ENCODE results near the gene ABCC3.

The ABCC3 gene

DNA sequence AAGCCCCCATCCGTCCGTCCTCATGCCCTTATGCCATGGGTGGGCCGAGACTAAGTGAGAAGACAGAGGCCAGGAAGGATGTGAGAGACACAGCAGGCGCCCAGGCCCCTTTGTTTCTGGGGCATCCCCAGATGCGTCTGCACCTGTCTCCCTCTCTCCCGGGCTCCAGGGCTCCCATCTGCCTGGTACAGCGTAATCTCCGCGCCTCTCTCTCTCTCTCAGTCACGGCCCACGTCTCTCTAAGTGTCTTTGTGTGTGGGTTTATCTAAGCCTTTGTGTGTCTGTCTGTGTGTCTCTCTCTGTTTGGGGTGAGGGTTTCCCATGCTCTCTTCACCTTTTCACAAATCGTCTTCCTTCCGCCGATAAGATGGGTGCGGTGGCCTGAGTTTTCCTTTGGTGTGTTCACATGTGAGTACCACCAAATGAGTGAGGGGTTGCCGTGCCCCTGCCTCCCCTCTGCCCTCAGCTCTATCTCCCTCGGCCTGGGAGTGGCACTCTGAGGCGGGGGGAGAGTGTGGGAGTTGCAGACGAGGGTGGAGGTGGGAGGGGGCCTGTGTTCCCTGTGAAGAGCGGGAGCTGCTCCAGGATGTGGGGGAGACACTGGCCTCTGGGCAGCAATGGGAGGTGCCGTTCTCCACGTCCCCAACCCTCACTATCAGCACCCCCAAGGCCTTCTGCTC, 25.8 kb upstream of the ABCC3 start:
- peak in 1 of 2 experiments; percentile 33 for DNase-seq

DNA sequence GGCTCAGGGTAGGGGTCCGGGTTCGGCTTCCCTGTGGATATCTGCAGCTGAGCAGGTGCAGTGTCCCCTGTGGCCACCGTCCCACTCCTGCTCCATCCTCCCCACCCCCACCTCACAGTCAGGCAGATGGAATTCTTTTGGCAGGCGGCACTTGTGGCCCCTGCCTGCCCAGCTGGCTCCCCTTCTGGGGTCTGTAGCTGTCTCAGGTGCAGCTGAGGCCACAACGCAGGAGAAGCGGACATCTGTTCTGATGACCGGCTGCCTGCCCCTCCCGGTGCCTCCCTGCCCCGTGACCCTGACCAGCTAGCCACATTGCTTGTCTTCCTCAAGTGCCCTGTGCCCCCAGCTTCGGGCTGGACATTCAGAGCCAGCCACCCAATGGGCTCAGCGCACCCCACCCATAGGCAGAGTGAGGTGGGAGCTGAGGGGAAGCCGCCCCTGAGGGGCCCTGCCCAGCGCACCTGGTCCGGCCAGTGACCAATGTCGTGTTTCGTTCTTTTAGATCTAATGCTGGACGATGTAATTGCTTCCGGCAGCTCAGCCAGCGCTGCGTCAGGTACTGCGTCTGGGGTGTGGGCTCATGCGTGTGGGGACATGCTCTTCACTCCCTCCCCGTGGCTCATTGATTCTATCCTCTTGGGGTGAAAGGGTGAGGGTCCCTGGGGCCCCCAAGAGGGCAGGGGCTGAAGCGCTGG, 25.2 kb upstream of the ABCC3 start:
- no peak for DNase-seq

DNA sequence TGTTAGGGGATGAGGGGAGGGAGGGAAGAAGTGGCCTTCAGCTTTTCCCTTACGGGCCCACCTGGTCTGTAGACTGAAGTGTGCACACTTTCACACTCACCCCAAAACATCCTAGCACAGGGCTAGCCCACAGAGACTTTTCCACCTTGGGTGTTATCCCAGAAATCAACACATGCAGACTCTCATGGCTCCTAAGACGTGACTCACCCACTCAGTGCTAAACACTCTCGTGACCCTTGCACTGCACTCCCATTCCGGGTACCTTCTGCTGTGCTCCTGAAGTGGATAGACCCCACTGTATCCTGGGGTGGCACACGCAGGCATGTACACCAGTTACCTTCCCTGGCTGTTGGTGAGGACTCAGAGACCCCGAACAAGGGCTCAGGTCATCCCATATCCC, 23.0 kb upstream of the ABCC3 start:
- DNase-seq, result no peak

DNA sequence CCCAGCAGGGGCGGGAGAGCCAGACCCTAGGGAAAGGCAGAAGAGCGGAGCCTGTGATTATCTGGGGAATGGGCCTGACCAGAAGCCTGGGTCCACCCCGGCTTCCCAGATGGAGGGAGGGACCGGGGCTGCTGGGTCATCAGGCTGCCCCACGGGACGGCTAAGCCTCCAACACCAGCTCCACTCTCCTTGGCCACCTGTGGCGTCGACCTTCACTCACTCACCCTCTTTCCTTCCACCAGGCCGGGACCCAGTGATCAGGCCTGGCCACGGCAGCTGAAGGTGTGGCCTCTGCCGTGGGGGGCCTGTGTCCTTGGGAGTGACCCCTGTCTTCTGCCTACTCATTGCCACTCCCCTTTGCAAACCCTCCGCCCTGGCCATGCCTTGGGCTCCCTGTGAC, 22.4 kb upstream of the ABCC3 start:
- no peak for DNase-seq

DNA sequence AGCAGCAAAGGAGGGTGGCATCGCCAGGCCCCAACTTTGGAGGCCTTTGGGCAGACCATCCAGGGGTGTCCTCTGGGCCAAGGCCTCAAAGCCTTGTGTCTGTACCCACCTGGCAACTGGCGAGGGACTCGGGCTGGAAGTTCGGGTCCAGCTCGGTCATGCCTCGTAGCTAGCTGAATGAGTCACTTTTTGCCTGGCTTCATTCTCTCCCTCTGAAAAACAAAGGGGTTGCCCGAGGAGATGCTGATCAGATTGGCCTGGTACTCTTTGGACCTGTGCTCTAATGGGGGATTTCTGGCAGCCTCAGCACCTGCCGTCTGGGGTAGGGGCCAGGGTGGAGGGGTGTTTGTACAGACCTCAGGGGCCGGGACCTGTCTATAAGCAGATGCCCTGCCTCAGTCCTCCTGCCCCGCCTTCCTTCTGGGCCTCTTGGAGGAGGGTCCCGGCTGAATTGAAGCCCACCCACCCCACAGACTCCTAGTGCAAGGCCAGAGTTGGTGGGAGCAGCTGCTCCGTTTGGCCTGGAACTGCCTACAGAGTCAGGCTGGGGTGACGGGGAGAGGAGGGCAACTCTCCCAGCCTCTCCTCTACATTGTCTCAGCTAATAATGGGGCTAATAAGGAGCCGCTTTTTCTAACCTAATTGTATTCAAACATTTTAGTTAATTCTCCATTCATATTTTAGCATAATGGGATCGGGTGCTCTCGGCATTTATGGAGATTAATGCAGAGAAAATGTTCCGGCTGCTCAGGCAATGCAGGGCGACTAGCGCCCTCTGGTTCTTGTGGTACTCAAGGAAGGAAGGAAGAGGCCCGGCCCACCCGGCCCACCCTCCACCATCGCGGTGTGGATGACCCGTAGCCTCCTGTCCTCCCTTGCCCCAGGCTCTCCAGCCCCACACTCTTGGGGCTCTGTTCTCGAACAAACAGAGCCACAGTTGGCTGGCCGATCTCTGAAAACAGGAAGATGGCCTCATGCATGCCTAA, 21.4 kb upstream of the ABCC3 start:
- no peak for DNase-seq

DNA sequence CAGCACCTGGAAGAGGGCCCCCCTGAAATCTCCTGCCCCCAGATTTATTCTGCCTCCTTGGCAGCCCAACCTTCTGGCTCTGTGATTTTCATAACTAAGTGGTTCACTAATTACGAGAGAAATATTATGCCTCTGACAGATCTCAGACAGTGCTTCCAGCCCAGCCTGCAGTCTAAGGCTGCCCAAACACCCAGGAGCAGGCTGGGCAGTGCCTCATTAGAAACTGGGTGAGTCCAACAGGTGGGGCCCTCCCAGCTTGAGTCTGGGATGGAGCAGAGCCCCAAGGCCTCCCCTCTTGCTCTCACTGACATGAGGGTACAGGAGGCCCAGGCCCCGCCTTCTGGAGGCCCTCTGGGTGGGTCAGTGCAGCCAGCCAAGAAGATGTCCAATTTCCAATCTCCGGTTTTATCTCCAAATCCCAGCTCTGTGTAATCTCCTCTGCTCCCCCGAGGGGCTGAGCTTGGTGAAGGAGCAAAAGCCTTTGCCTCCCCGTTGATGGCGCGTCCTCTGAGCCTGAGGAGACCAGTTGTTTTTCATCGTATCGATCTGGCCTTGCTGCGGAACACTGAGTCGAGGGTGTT, 20.1 kb upstream of the ABCC3 start:
- no peak for DNase-seq

DNA sequence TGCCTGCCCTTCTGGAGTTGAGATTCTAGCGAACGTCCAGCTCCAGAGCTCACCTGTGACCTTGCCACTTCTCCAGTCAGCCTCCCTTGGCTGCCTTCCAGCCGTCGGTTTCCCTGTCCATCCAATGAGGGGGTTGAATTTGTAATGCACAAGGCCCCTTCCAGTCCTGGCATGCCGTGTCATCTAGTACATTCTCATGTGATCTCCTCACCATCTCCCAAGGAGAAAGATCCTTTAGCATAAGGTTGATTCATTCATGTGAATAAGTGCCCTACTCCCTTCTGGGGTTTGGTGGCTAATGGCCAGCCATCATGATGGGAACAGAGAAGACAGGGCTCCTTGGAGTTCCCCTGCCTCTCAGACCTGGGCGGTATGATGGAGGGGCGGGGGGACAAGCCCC, 18.9 kb upstream of the ABCC3 start:
- DNase-seq, result no peak

DNA sequence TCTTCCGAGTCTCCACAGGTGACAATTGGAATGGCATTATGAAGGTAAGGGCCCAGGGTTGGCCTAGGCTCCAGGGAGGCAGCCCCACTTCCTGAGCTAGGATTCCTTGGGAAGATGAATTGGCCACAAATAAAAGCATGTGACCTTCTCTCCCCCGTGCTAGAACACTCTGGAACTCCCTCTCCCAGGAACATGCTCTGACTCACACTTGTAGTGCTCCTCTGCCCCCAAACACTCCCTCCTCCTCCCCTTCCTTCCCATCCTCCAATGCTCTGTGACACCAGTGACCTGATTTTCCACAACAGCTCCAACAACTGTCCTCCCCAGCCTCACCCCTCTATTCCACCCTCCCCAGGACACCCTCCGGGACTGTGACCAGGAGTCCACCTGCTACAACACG, 16.4 kb upstream of the ABCC3 start:
- DNase-seq, result no peak

DNA sequence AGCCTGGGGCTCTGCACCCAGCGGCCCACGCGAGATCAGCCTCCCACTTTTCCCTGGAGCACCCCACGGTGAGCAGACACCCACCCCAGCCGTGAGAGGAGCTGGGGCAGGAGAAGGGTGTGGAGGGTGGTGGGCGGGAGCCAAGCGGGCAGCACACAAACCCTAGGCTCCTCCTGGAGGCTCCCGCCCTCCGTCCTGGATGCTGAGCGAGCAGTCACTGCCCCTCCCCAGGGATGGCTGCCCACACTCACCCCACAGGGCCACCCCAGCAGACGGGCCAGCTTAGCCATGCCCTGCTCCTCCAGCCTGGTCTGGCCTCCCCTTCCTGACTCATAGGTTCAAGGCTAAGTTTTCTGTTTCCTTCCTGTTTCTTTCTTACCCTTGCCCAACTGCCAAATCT, 15.7 kb upstream of the ABCC3 start:
- no peak for DNase-seq

DNA sequence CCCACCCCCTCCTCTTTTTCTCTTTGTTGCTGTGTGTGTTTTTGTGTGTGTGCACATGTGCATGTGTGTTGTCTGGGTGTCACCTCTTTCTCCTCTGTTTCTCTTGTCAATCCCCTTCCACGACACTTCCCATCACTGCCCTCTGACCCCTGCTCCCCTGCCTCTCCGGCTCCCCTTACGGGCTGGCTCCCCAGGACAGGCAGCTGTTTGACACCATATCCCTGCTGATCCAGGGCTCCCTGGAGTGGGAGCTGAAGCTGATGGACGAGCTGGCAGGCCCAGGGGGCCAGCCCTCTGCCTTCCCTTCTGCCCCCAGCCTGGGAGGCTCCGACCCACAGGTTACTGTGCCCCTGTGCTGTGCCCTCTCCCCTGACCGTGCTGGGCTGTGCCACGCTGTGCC, 15.2 kb upstream of the ABCC3 start:
- DNase-seq, result no peak

DNA sequence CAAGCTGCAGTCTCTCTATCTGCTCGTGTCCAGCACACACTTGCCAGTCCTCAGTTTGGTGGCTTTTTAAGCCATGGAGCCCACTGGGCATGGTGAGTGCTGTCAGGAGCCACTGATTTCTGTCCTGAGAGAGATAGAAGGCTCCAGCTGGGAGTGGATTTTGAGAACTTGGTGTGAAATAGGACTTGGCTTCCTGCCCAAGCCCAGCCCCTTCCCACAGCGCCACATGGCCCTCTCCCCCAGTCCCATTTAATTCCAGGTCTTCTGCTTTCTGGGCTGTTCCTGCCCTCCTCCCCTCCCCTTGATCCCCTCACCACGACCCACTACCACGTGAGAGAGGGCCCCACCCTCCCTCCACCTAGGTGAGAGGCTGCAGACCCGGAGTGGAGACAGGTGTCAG, 14.4 kb upstream of the ABCC3 start:
- DNase-seq, result no peak

DNA sequence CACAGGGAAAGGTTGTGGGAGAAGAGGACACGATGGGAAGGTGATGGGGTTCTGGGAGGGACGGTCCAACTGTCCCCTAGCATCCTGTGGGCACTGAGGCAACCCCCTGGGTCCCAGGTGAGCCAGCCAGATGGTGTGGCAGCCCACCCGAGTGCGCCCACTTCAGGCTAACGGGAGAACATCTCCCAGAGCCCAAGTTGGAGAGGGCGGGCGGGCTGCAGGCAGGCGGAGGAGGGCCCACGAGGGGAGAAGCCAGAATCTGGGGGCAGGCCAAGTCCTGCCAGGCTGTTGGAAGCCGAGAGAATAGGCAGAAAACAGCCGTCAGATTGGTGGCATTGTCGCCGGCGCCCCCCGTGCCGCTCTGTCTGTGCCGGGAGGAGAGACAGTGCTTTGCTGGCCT, 13.8 kb upstream of the ABCC3 start:
- no peak for DNase-seq

DNA sequence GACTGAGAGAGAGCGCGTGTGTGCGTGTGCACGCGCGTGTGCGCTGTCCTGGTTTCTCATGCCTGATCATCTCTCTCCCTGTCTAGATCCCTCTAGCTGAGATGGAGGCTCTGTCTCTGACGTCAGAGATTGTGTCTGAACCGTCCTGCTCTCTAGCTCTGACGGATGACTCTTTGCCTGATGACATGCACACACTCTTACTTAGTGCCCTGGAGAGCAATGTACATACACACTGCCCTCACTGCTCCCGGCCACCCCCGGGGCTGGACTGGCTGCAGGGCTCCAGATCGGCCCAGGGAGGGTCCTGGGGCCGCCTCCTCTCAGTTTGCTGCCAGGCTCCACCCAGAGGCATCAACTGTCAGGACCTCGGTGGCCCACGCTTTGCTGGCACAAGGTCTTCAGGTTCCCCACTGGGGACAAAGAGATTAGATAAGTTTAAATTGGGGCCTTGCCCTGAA, 13.1 kb upstream of the ABCC3 start:
- no peak for DNase-seq

DNA sequence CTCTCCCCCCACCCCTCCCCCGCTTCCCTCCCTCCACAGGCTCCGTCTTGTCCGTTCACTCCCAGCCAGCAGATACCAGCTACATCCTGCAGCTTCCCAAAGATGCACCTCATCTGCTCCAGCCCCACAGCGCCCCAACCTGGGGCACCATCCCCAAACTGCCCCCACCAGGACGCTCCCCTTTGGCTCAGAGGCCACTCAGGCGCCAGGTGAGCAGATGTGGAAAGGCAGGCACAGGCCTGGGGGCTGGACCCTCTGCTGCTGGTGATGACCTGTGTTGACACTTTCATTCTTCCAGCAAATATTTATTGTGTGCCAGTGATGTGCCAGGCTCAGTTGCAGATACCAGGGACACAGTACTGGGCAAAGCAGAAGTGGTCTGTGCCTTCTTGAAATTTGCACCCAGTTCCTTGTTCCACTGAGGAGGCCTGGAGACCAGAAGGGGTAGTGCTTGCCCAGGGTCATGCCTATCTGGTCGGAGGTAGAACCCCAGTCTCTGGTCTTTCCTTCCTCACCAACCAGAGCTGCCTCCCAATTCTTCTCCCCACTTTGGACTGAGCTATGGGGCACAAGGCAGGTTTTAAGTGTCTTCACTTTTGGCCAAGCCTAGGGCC, 10.3 kb upstream of the ABCC3 start:
- no peak for DNase-seq

DNA sequence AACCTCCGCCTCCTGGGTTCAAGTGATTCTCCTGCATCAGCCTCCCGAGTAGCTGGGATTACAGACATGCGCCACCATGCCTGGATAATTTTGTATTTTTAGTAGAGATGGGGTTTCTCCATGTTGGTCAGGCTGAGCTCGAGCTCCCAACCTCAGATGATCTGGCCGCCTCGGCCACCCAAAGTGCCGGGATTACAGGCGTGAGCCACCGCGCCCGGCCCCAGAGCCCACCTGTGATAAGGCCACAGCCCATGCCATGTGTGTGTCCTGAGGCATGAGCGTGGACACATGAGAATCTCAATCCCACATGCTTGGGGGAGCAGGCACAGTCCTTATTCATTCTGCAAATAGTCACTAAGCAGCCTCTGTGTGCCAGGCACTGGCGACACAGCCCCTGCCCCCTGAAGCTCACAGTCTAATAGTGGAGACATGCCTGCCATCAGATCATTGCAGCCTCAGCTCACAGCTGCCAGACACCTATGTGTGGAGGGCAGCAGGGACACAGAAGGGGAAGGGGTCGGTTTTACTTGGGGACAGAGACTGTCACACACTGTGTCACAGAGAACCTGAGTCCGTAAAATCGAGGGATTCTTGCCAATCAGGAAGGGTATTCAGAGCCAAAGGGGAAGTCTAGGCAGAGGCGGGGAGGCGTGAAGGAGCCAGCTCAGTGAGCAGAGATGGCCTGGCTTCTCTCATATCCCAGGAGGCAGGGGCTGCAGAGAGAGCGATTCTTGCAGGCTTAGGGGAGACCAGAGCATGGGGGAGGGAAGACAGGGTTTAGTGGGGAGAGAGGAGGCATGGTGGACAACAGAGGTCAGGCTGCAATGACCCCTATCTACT, 9.4 kb upstream of the ABCC3 start:
- DNase-seq, result no peak

DNA sequence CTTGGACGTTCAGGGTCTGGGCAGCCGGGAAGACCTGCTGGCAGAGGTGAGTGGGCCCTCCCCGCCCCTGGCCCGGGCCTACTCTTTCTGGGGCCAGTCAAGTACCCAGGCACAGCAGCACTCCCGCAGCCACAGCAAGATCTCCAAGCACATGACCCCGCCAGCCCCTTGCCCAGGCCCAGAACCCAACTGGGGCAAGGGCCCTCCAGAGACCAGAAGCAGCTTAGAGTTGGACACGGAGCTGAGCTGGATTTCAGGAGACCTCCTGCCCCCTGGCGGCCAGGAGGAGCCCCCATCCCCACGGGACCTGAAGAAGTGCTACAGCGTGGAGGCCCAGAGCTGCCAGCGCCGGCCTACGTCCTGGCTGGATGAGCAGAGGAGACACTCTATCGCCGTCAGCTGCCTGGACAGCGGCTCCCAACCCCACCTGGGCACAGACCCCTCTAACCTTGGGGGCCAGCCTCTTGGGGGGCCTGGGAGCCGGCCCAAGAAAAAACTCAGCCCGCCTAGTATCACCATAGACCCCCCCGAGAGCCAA, 8.6 kb upstream of the ABCC3 start:
- peak; percentile 41 to 58 for DNase-seq

DNA sequence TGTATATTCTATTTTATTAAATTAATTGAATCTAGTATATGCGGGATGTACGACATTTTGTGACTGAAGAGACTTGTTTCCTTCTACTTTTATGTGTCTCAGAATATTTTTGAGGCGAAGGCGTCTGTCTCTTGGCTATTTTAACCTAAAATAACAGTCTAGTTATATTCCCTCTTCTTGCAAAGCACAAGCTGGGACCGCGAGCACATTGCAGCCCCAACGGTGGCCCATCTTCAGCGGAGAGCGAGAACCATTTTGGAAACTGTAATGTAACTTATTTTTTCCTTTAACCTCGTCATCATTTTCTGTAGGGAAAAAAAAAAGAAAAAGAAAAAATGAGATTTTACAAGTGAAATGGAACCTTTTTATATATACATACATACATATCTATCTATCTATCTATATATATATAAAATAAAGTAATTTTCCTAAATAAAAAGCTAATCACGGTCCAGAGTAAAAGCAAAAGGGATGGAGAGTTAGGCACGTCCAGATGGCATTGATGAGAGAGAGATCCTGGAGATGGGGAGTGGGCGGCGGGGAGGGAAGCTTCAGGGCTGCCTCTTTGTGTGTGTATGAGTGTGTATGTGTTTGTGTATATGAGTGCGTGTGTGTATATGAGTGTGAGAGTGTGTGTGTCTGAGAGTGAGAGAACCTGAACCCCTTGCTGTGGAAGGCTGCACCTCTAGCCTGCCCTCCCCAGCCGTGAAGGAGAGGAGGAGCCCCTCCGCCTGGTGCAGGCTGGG, 7.5 kb upstream of the ABCC3 start:
- no peak for DNase-seq

DNA sequence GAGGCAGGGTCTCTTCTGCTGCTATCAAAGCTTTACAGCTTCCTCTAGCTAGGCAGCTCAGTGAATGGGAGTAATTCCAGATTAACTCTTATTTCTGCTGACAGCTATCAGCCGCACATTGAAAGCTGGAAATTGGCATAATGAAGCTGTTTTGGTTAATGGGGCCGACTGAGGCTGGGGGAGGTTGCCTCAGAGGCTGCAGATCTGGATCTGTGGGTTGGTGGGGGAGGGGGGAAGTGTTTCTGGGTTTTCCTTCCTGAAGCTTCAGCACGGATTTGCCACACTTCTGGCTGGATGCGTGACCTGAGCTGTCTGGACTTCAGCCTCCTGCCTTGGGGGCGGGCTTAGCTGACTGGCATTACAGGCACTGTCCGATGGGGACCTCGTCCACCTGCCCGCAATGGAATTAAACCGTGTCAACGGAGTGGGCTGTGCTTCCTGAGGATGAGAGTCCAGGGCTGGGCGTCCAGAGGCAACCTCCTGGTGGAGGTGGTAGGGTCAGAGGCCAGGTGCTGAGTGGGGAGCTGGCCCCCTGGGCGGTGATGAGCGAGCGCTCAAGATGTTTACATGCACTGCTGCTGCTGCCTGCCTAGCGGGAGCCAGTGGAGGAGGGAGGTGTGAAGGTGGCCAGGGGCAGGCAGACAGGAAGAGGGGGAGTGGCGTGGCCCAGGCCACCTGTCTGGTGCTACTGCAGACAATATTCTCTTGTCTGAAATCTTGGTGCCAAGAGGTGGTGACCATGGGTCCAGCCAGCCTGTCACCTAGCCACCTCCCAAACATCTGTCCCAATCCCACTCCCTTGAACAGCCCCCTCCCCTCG, 6.7 kb upstream of the ABCC3 start:
- DNase-seq, result peak; percentile 39 to 79

DNA sequence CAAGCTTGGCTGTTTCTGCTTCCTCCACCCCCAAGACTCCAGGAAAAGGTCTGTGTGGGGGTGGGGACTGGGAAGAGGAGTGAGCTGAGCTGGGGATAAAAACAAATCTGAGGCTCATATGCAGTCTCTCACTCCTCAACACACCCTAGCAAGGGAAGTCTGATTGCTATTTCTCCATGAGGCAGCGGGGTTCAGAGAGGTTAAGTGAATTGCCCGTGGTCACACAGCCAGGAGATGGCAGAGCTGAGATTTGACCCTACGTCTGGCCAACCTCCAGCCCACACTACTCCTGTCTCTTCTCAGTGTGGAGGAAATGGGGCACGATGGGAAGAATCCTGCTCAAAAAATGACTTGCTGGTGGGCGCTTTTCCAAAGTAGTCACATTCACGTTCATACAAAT, 4.8 kb upstream of the ABCC3 start:
- no peak for DNase-seq
